NCI-H82 treated with DMSO at 0.1 percent for 48 hours (cell line): ENCODE data around the gene COL18A1.

Experiments
- DNase-seq: peaks from one replicate; lab custom pipeline; 2025; ENCODE audit not compliant: unreplicated experiment; lab: John Stamatoyannopoulos, UW

COL18A1 gene

DNA sequence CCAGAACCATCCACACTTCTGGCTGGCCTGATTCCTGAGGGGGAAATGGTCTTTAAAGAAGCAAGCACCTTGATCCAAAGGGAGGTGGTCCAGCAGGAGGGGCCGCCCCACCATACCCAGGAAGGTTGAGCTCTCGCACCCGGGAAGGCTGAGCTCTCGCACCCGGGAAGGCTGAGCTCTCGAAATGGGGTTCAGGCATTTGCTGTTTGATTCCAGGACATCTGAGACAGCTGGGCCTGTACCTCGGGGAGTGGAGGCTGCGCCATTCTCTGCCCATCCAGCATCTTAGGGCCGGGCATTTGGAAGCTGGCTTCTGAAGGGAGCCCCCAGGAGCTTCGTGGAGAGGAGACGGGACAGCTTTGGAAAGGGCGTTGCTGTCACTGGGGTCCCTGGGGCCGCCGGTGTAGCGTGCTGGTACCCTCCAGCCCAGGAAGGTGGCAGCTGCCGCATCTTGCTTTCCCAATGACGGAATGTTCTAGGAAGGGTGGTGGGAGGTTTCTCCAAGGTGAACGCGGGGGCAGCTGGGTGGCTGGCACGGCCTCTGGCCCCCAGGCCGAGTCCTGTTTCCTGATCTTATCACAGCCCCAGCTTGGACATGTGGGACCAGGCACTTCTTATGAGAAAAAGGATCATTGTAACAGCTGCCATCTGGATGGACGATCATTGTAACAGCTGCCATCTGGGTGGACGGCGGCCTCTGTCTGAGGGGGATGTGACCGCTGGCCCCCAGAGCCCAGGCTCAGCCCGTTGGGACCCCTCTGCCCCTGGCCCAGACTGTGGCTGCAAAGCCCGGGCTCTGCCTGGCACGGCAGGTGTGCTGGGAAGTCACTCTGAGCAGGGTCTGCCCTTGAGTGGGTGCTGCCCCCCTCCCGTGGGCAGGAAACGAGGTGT is 61.6 kb downstream of the COL18A1 start:
- DNase-seq: no peak

DNA sequence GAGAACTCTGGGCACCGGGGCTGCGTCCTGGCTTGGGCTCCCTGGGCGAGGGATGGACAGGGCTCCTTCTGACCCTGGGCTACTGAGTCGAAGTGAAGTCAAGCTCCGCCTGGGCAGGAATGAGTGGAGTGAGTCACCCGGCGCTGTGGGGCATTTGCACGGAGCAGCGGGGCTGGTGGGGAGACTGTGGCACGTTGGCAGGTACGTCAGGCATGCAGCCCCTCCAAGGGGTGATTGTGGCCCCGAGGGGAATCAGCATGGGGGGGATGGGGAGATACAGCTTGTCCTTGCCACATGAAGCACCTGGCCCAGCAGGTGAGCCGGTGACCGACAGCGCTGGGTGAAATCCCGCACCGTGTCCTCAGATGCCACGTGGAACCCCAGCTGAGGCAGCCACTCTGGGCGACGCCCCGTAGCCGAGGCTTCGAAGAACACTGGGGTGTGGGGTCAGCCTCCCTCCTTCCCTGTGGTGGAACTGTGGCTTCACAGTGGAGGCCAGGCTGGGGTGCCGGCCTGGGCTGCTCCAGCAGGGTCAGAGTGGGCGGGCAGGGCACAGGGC is 62.3 kb downstream of the COL18A1 start:
- no peak for DNase-seq

DNA sequence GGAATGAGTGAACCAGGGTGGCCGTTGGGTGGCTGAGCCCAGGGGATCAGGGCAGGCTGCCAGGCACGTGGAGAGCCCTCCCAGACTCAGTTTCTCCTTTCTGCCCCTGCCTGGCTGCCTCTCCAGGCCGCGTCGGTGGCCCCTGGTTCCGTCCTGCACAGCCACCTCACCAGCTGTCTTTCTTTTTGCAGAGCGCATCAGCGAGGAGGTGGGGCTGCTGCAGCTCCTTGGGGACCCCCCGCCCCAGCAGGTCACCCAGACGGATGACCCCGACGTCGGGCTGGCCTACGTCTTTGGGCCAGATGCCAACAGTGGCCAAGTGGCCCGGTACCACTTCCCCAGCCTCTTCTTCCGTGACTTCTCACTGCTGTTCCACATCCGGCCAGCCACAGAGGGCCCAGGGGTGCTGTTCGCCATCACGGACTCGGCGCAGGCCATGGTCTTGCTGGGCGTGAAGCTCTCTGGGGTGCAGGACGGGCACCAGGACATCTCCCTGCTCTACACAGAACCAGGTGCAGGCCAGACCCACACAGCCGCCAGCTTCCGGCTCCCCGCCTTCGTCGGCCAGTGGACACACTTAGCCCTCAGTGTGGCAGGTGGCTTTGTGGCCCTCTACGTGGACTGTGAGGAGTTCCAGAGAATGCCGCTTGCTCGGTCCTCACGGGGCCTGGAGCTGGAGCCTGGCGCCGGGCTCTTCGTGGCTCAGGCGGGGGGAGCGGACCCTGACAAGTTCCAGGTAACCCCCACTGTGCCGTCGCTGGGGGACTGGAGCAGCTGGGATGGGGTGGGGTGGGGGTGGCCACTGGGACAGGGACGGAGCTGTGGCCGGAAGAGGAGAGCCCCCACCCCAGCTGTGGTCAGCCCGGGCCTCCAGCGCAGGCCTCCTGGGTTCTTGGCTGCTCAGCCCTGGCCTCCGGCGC is 63.3 kb downstream of the COL18A1 start:
- no peak for DNase-seq

DNA sequence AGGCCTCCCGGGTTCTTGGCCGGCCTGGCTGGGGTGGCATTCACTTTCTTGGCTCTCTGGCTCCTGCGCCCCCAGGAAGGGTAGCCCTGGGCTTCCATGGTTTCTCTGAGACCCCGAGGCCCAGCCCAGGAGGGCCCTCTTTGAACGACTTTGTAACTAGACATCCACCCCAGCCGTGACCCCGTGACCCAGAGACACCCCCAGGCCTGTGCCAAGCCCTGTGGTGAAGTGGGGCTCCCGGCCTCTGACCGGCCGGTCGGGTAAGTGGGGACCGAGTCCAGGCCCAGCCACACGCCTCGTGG is 64.0 kb downstream of the COL18A1 start:
- no peak for DNase-seq

DNA sequence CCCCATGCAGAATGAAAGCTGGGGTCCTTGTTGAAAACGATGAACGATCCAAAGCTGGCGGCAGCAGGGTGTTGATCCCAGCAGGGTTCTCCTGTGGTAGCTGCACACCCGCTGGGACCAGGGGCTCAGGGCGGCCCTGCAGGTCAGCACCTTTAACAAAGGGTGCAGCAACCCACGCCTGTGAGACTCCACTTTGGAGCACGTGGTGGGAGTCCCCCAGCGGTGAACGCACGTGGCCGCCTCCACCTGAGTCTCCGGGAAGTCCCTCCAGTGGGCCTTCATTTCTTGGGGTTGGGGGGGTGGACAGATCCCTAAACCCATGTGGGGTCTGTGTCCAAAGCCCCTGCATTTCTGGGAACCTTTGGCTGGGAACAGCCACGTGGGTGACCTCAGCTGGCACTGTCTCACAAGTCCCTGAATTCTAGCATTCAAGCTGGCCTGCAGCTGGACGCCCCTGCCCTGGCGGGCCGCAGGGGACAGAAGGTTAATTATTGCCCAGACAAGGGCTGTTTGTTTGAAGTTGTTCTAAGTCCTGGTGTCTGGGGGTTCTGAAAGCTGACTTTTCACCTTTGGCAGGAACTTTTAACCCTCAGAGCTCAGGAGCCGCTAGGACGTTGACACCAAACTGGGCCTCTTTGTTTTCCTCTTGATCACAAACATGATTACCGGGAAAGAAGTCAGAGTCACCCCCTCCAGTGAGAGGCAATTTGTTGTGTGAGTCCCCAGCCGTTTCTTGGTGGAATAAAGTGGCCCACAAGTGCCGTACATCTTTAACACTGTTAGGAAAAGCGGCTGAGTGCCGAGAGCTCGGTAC is 64.5 kb downstream of the COL18A1 start:
- DNase-seq: no peak

DNA sequence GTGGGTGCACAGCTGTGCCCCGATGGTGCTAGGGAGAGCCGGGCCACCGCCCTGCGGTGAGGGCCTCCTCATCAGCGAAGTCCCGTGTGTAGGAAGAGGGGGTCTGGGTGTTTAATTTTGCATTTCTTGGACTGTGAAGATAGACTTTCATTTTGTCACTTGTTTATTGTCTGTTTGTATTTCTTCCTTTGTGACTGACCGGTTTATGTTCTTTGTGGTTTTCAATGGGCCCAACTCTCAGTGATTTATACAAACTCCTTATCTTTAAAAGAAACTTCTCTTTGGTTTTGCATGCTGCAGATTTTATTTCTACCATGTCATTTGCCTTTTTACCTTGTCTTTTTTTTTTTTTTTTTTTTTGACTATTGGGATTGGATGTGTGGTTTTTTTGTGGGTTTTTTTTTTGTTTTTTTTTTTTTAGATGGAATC is 65.1 kb downstream of the COL18A1 start:
- DNase-seq: no peak

DNA sequence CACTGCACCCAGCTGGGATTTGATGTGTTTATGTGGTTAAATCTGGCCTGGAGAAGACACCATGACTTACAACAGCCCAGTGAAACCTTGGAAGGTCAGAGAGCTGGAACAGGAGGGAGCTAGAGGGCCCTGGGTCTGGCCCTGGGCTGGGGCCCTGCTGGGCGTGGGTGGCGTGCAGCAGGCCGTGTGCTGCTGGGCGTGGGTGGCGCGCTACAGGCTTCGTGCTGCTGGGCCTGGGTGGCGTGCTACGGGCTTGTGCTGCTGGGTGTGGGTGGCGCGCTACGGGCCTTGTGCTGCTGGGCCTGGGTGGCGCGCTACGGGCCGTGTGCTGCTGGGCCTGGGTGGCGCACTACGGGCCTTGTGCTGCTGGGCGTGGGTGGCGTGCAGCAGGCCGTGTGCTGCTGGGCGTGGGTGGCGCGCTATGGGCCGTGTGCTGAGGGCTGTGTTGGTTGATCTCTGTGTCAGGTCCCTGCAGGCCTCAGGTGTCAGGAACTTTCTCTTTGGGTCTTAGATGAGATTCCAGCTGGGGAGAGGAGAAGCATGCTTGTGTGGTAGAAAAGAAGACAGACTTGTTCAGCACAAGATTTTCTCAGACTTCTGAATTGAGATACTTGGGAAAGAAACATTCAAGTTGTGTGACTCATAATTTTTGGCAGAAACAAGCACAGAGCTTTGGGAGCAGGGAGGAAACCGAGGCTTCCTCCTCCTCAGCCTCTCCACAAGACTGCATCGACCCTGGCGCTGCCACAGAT is 66.0 kb downstream of the COL18A1 start:
- no peak for DNase-seq

DNA sequence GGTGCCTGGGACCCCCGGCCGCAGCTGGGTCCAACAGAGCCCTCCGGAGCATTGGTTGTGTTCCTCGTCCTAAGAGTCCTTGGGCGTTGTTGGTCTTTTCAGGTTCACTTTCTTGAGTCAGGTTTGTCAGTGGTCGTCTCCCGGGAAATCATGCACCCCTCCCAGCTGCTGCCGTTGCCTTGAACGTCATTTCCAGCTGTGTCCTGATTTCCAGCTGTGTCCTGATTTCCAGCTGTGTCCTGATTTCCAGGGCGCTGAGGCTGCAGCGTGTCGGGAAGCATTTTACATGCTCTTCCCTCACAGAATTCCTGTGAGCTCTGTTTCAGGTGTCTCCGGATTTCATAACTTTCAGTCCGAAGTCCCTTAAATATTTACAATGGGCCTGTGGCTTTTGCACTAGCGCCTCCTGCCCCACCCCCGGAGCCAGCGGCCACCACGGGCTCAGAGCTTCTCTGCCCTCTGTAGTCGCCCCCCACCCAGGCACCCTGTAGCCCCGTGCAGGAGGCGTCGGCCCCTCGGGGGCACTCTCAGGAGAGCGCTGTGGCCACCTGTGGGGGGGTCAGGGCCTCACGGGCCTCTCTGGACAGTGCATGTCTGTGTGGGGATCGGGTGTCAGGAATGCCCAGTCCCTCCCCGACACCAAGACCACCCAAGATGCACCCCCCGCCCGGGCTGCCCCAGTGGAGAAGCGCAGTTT is 66.7 kb downstream of the COL18A1 start:
- no peak for DNase-seq

DNA sequence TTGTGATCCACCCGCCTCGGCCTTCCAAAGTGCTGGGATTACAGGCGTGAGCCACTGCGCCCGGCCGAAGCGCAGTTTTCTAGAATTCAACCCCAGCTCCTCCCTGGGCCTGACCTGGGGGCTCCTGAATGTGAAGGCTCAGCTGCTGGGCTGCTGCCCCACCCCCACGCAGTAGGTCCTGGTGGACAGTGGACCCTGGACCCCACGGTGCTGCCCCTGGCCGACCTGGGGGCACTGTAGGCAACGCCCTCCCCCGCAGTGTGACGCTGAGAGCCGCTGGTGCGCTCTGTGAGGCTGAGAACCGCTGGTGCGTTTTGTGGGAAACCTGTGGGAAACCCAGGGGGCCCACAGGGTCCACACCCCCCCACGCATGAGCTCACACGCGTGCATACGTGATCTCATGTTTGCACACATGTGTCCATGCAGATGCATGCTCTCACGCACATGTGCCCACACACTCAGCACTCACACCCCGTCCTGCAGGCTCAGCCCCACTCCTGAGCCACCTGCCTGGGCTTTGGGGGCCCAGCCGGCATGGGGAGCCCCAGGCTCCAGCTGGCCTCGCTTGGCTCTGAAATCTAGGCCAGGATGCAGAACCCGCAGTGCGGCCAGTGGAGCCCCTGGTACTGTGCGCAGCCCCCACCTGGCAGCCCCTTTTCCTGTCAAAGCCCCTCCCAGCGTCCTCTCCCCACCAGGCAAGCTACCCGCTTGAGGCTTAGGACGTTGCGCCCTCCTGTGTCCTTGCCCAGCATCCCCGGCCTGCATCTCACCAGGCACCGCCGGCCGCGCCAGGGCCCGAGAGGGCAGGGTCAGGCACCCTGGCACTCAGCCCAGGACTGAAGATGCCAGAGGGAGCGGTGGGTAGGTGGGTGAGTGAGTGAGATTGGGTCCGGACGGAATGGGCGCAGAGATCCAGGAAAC is 67.7 kb downstream of the COL18A1 start:
- DNase-seq: no peak

DNA sequence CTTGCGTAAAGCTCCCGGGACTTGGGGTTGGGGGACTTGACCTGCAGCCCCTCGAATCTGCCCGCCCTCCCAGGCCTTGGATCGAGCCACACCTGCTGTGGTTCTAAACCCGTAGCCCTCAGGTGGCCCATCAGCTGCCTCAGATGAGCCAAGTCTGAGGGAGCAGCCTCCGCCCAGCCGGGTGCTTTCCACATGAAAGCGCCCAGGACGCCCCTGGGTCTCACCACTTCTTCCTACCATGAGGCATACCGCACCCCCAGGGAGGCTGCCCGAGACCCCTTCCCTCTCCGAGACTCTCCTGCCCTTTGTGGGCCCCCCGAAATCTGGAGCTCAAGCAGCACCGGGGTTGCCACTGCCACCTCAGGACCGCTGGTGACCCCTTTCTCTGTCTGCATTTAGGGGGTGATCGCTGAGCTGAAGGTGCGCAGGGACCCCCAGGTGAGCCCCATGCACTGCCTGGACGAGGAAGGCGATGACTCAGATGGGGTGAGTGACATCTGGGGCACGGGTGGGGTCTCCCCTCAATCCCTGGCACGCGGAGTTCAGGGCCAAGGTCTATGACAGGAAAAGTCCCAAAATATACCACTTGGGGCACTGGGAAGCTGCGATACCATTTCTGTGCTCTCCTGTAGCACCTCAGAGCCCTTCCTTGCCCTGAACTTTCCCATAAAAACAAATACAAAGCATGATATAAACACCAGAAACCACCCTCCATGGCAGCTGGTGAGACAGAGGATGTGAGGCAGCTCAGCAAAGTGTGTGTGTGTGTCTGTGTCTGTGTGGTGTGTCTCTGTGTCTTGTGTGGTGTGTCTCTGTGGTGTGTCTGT is 68.7 kb downstream of the COL18A1 start:
- DNase-seq: no peak

DNA sequence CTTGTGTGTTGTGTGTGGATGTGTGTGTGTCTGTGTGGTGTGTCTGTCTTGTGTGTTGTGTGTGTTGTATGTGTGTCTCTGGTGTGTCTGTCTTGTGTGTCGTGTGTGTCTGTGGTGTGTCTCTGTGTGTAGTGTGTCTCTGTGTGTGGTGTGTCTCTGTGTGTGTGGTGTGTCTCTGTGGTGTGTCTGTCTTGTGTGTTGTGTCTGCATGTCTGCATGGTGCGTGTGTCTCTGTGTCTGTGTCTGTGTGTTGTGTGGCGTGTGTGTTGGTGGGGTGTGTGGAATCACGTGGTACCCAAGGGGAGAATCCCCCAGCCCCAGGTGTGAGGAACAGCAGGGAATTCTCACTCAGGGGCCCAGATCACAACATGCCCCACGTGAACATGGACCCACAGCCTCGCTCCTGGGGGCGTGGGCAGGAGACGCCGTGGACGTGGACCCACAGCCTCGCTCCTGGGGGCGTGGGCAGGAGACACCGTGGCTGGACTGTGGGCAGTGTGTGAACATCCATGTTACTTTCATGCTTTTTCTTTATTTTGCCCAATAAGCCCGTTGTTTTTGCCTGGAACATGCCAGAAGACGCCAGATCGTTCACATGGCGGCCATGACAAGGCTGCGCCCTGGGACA is 69.5 kb downstream of the COL18A1 start:
- no peak for DNase-seq

DNA sequence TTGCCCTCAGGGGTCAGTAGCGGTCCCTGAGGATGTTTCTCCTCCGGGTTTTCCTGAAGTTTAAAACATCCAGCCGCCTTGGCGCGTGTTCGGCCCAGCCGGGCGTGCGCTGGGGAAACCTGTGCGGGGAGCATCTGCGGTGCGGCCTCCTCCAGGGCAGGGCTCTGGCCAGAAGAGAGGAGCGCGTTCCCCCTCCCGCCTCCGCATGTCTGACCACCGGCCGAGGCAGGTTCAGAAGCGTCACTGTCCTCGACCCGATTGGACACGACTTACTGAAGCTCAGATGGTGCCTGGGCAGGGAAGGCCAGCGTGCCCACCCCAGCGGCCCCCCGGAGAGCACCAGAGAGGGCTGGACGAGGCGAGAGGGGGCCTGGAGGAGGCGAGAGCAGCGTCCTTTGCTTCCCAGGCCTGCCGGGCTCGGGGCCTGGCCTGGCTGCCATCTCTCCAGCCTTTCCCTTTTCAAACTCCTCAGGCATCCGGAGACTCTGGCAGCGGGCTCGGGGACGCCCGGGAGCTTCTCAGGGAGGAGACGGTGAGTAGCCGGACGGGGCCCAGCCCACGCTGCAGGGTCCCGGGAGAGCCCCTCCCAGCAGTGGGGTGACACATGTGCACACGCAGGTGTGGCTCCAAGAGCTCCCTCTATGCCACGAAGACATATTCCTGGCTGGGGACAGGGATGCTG is 70.2 kb downstream of the COL18A1 start:
- no peak for DNase-seq

DNA sequence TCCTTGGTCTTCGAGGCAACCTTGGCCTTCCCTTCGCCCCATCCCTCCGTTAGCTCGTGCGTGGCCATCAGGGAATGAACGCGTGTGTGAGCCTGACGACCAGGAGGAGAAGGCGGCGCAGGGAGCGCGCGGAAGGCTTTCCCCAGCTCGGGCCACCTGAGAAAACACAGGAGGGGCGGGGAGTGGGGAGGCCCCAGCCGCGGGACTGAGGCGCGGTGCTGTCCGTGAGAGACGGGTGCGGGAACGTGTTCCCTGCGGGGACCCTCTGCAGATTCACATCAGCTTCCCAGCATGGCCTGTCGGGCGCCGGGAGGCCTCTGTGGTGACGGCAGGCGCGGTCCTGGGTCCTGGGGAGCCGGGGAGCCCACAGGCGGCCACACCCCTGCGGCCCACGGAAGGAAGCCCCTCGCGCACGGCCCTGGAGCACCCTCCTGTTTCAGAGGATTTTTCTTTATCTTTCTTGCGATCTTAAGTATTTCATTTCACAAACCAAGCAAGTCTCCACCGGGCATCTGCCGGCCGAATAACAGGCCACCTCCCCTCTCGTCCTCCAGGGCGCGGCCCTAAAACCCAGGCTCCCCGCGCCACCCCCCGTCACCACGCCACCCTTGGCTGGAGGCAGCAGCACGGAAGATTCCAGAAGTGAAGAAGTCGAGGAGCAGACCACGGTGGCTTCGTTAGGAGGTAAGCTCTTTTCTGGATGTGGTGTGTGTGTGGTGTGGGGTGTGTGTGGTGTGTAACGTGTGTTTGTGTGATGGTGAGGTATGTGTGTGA is 71.0 kb downstream of the COL18A1 start:
- no peak for DNase-seq

DNA sequence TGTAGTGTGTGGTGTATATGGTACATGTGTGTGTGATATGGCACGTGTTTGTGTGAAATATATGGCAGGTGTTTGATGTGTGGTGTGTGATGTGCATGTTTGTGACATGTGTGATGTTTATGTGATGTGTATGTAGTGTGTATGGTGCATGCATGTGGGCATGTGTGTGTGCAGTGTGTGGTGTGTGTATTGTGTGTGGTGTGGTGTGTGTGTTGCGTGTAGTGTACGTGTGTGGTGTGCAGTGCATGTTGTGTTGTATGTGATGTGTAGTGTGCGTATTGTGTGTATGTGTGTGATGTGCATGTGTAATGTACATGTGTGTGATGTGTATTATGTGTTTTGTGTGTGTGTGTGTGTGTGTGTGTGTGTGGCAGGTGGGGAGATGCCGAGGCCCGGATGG is 71.6 kb downstream of the COL18A1 start:
- no peak for DNase-seq

DNA sequence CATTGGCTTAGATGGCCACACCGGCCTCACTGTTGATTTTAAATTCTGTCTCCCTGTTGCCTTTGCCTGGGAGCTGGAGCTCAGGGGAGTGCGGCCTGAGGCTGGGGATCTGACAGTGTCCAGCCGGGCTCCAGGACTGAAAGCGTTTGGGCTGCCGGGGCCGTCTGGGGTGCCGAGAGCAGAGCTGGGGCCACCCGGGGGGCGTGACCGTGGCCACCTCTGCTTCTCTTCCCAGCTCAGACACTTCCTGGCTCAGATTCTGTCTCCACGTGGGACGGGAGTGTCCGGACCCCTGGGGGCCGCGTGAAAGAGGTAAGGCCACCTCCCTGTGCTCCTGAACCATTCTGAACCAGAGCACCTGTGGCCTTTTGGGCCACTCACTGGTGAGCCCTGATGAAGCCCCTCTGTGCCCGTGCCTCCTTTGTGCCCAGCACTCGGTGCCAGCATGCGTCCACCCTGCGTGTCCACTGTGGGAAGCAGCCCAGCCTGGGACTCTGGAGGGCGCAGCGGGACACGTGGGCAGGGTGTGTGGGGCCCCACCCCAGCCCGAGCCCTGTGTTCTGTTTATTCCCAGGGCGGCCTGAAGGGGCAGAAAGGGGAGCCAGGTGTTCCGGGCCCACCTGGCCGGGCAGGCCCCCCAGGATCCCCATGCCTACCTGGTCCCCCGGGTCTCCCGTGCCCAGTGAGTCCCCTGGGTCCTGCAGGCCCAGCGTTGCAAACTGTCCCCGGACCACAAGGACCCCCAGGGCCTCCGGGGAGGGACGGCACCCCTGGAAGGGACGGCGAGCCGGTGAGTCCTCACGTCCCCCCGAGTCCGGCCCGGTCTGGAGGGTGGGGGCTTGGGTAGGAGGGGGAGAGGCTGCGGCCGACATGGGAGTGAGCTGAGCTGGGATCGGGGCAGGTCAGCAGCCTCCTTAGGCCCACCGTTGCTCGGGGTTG is 72.5 kb downstream of the COL18A1 start:
- DNase-seq: no peak
